Stimulated activated effector memory CD8-positive, alpha-beta T cell treated with anti-CD3 and anti-CD28 coated beads, Interleukin-12 subunit alpha, Interleukin-12 subunit beta, amount 100 ng/mL, for 72 hours (primary cell): ENCODE data around the gene RAB3IL1.

Source experiments
- ATAC-seq: fragments of 150-1000 bp; cut with Tn5 transposase; 2 replicates; pipeline ENCODE4 v1.10.0; 2021
- DNase-seq, 2 donors: peaks; one replicate each; pipeline ENCODE4 v3.0.0; 2021 to 2022; ENCODE audit warnings: low spot score in 2 of 2
- H3K27ac Mint-ChIP-seq: one replicate; pipeline ENCODE4 v1.8.0; 2022; ENCODE audit warnings: mild to moderate bottlenecking, mixed read lengths
- H3K36me3 Mint-ChIP-seq: one replicate; pipeline ENCODE4 v1.8.0; 2022; ENCODE audit warnings: mild to moderate bottlenecking, mixed read lengths
- H3K4me1 Mint-ChIP-seq: one replicate; pipeline ENCODE4 v1.8.0; 2022; ENCODE audit warnings: mixed read lengths
- H3K4me3 Mint-ChIP-seq: one replicate; pipeline ENCODE4 v1.8.0; 2022; ENCODE audit warnings: mild to moderate bottlenecking, mixed read lengths
- H3K9me3 Mint-ChIP-seq: one replicate; pipeline ENCODE4 v1.8.0; 2022; ENCODE audit warnings: mixed read lengths

RAB3IL1 gene

DNA sequence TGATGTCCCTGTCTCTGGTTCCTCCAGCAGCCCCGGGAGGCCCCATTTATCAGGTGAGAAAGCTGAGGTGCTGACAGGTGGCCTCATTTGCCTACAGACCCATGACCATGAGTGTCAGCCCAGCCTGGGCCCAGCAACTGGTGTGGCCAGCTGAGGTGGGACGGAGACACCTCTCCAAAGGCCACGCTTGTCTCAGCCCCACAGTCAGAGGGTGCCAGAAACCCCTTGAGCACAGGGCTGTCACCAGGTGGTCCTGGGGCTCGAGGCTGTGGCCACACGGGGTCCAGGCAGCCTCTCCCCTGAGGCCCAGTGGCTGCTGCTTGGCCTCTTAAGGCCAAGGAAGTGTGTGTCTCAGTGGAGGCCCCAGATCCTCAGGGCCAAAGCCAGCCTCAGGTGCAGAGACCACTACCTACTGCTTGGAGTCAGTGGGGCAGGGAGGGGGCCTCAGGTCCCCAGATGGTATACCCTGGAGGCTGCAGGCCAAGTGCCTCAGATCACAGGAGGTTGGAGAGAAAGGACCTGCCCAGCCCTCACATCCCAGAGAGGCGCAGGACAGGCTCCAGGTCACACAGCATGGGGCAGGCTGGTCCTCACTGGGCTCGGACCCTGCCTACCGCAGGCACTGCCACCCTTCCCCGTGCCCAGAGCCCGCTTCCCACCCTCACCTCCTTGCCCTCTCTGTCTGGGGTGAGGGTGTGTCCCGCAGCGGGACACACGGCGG lies 11.4 kb downstream of the RAB3IL1 start:
- H3K9me3 Mint-ChIP-seq: no peaks in the 10 kb centered on the region
- H3K4me1 Mint-ChIP-seq: no peaks in the 10 kb centered on the region
- no peak overlapping the region for H3K27ac Mint-ChIP-seq
- no peak for ATAC-seq
- no peaks in the 10 kb centered on the region for H3K36me3 Mint-ChIP-seq
- no peak for DNase-seq
- no peak overlapping the region for H3K4me3 Mint-ChIP-seq

DNA sequence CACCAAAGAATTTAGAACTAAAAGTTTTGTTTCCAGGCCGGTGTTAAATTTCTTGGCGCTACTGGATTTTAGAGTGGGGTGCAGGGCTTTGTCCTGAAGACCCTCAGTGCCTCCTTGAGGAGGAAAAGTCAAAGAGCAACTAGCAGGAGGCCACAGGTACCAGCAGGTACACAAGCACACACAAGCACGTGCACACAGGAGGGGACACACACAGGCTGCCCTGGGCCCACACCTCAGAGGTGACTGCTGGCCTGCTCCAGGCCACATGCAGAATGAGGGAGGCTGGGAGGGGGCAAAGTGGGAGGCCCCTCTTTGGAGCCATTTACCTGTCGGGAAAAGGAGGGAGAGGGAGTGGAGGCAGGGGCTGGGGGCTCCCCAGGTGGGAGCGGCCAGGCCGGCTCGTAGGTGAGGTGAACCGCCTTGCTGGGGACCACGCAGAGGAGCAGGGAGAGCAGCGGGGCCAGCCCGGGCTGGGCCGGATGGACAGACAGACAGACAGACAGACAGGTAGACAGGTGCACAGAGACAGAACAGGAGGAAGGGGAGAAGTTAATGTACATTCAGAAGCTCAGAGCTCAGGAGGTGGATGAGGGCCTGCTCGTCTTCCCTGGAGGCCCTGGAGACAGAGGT lies 12.2 kb downstream of the RAB3IL1 start:
- Mint-ChIP-seq H3K27ac (no peak overlapping the region), H3K36me3 (no peaks in the 10 kb centered on the region), H3K4me3 (no peak overlapping the region), H3K4me1 (no peaks in the 10 kb centered on the region), H3K9me3 (no peaks in the 10 kb centered on the region)
- DNase-seq: no peak
- ATAC-seq: no peak

DNA sequence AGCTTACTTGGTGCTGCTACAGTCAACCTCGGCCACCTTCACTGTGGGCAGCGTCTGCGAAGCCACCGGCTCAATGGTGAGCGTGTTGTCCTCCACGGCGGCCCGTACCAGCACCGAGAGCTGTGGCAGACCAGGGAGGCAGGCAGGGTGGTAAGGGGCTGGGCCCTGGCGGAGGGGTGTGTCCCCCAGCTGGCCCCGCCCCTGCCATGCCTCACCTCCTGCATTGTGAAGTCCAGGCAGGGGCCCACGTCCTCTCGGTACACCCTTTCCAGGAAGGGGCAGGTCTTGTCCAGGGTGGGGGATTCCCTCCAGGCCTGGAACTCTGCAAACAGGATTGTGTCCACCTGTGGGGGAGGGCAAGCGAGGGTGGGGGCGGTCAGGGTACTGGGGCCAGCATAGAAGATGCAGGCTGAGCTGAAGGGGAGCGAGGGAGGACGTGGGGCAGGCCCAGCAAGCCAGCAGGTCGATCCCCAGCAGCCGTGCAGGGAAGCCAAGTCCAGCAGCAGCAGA lies 12.8 kb downstream of the RAB3IL1 start:
- Mint-ChIP-seq H3K27ac (no peak overlapping the region), H3K9me3 (no peaks in the 10 kb centered on the region), H3K36me3 (no peaks in the 10 kb centered on the region), H3K4me1 (peaks cover under 1% of the 10 kb centered on the region), H3K4me3 (no peak overlapping the region)
- ATAC-seq (peak; percentile 54), DNase-seq (no peak)

DNA sequence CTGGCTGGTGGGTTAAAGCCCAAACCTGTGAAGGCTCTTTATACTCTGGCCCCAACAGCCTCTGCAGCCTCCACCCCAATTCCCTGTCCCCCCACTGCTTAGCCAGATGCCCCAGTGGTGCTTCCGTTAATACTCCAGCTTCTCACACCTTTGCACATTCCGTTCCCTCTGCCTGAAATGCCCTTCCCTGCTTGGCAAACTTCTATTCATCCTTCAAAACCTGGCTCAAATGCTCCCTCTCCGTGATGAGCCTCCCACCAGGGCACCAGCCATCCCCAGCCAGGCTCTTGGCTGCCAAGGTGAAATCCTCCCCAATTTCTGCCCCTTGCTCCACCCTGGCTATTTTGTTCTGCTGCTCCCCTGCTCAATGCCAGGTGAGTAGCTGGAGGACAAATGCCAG lies 13.5 kb downstream of the RAB3IL1 start:
- DNase-seq (no peak), ATAC-seq (no peak)
- no peak overlapping the region for H3K4me3 Mint-ChIP-seq
- H3K4me1 Mint-ChIP-seq: peaks cover 8% of the 10 kb centered on the region
- peaks cover 7% of the 10 kb centered on the region for H3K36me3 Mint-ChIP-seq
- H3K27ac Mint-ChIP-seq: no peak overlapping the region
- no peaks in the 10 kb centered on the region for H3K9me3 Mint-ChIP-seq

DNA sequence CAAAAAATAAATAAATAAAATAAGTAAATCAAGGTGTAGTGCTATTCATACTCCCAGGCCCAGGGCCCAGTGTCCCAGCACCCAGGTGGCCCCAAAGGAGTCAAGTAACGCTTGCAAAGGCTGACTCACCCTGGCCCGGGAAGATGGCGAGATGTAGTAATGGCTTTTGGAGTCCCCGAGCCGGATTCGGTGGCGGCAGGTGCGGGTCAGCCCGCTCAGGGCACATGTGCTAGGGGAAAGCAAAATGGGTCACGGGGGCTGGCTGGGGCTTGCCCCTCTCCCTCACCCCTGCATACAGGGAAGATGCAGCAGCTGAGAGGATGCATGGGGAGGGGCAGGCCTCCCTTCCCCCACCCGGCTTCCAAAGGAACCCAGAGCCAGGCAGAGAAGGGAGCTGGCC lies 15.1 kb downstream of the RAB3IL1 start:
- H3K36me3 Mint-ChIP-seq: peaks cover 12% of the 10 kb centered on the region
- DNase-seq: no peak
- H3K27ac Mint-ChIP-seq: no peak overlapping the region
- H3K9me3 Mint-ChIP-seq: no peaks in the 10 kb centered on the region
- ATAC-seq: no peak
- peaks cover 8% of the 10 kb centered on the region for H3K4me1 Mint-ChIP-seq
- no peak overlapping the region for H3K4me3 Mint-ChIP-seq

DNA sequence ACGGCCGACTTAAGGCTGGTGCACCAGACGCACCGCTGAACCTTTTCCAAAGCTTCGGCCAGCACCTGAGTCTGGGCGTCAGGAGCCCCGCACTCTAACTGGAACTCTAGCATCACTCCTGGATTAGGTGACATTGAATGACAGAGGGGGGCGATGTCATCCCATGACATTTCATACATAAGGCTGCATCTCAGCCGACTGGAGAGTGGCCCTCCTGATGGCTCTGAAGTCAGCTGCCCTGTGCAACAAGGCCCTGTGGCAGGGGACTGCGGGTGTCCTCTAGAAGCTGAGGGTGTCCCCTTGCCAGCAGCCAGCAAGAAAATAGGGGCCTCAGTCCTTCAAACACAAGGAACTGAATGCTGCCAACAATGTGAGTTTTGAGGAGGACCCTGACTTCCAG lies 16.0 kb downstream of the RAB3IL1 start:
- Mint-ChIP-seq H3K4me3 (no peak overlapping the region), H3K36me3 (peaks cover 12% of the 10 kb centered on the region), H3K9me3 (no peaks in the 10 kb centered on the region), H3K27ac (no peak overlapping the region), H3K4me1 (peaks cover 8% of the 10 kb centered on the region)
- DNase-seq: no peak
- ATAC-seq: no peak

DNA sequence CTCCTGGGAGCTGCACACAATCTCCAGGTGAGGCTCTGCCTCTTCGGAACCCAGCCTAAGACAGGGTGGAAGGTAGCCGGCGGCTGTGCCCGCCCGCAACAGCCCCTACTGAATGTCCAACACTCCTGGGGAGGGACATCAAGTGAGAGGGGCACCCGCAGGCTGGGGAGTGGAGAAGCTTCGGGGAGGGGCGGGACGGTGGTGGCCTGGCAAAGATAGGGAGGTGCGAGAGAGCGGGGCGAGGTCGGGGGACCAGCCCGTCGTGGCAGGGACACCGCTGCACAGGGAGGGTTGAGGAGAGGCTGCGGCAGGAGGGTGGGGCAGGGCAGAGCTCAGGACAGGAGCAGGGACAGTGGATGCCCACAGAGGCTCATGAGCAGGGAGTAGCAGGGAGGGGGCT lies 17.1 kb downstream of the RAB3IL1 start:
- peak overlapping the region; percentile 64 for H3K27ac Mint-ChIP-seq

DNA sequence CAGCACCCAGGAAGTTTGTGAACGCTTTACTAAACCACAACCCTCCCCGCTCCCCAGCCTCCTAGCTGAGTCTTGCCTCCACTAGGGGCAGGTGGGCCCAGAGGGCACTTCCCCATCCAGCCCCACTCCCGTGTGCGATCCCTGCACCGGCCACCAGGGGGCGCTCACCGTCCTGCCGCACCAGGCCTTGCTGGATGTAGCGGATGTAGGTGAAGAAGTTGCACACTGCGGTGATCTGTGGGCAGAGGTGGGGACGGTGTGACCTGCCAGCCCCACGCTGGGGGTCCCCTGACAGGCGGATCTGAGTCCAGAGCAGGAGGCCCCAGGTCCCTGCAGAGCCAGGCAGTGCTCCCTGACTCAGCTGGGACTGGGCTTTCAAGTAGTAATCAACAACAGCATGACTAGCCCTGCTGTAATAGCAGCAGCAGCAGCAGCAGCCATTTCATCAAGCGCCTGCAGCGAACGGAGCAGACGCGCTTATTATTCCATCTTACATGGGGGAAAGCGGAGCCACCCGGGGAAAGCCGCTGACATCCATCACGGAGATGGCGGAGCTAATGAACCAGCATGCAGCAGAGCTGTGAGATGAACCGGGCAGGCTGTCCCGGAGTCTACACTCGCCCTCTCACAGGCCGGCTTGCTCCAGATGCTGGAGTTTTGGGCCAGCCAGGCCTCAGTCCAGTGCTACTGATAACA lies 18.1 kb downstream of the RAB3IL1 start:
- peak; percentile 84 for ATAC-seq
- DNase-seq: peak; percentile 96 to 98
- Mint-ChIP-seq H3K9me3 (no peaks in the 10 kb centered on the region), H3K4me3 (no peak overlapping the region), H3K4me1 (peaks cover 8% of the 10 kb centered on the region), H3K36me3 (peaks cover 12% of the 10 kb centered on the region), H3K27ac (peak overlapping the region; percentile 83)

More for the DNA sequence above, 17.1 kb downstream of the RAB3IL1 start:
- no peak for ATAC-seq
- H3K36me3 Mint-ChIP-seq: peaks cover 12% of the 10 kb centered on the region
- H3K4me3 Mint-ChIP-seq: no peak overlapping the region
- H3K9me3 Mint-ChIP-seq: no peaks in the 10 kb centered on the region
- no peak for DNase-seq
- H3K4me1 Mint-ChIP-seq: peaks cover 8% of the 10 kb centered on the region

DNA sequence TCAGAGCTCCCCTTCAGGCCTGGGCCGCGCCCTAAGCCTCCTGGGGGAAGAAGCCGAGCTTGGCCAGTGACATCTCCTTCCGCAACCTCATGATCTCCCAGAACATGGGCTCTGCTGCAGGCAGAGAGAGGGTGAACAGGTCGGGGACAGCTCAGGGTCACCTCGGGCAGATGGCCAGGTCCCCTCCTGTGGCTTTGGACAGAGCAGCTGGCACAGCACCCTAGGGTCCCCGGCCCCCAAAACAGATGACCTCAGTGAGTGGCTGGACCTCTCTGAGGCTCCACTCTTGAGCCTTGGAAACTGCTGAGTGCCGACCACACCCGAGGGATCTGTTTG lies 19.2 kb downstream of the RAB3IL1 start:
- Mint-ChIP-seq H3K27ac (no peak overlapping the region), H3K4me1 (peaks cover 8% of the 10 kb centered on the region), H3K4me3 (no peak overlapping the region), H3K36me3 (peaks cover 12% of the 10 kb centered on the region), H3K9me3 (no peaks in the 10 kb centered on the region)
- ATAC-seq (no peak), DNase-seq (no peak)

DNA sequence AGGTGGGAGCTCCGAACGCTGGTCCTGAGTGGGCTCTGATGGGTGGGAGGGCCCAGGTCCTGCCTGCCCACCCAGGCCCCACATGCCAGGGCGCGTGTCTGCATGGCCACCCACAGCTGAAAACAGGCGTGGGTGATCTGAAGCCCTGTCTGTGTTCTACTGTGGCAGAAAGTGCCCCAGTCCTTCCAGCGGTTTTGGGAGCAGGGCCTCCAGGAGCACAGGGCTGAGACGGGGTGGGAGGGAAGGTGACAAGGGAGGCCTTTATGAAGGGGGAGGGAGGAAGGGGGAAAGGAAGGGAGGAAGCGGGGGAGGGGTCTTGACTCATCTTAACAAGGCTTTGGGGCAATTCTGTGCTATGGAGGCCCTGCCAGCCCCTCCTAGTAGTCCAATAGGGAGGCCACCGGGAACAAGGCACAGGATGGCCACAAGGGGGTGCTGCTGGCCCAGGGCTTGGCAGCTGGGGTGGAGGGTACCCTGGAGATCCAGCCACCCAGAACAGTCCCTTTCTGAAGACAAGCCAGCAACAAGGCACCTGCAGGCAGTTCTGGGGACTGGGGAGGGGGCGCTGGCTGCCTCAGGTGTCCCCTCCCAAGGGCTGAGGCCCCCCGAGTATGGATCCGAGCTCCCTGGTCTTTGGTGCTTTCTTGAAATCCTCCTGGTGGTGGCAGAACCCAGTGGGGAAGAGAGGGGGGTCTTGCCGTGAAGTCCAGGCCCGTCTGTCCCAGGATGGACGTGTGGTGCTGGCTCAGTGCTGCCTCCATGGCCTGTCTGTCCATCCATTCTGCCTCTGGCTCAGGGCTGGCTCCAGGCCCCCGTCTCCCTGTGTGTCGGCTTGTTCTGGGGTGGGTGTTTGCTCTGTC lies 19.7 kb downstream of the RAB3IL1 start:
- Mint-ChIP-seq H3K9me3 (no peaks in the 10 kb centered on the region), H3K4me1 (peaks cover 8% of the 10 kb centered on the region), H3K36me3 (peaks cover 12% of the 10 kb centered on the region), H3K4me3 (no peak overlapping the region), H3K27ac (no peak overlapping the region)
- ATAC-seq: peak; percentile 64
- DNase-seq: peak; percentile 80 to 89

DNA sequence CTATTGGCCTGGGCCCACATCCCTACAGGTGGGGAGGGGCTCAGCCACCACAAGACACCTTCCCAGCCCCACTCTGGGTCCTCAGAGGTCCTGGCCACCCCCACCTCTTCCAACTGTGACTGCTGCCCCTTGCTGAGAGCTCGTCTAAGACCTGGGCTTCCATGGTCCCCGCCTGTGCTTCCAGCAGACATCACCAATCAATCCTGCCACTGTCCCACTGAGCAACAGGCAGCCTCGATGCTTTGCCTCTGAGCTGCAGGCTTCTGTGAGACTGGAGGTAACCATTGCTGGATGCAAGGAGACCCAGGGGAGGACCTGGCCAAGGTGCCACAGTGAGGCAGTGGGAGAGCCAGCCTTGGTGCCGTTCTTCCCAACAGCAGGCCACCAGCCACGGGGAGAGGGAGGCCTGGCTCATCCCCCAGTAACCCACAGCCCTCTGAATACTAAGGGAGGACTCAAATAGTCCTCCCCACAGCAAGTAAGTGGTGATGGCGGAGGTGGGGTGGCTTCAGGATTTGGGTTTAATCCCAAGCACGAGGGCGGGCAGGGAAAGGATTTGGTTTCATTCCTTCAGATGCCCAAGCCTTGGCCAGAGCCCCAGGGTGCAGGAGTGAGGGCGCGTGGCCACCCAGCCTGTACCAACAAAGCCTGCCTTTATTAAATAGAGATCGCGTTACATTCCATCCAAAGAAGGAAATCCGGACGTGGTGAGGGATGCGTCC lies 20.5 kb downstream of the RAB3IL1 start:
- ATAC-seq: no peak
- no peaks in the 10 kb centered on the region for H3K9me3 Mint-ChIP-seq
- peak overlapping the region; percentile 89 for H3K27ac Mint-ChIP-seq
- H3K36me3 Mint-ChIP-seq: peaks cover 12% of the 10 kb centered on the region
- peaks cover 8% of the 10 kb centered on the region for H3K4me1 Mint-ChIP-seq
- H3K4me3 Mint-ChIP-seq: no peak overlapping the region
- DNase-seq: no peak

DNA sequence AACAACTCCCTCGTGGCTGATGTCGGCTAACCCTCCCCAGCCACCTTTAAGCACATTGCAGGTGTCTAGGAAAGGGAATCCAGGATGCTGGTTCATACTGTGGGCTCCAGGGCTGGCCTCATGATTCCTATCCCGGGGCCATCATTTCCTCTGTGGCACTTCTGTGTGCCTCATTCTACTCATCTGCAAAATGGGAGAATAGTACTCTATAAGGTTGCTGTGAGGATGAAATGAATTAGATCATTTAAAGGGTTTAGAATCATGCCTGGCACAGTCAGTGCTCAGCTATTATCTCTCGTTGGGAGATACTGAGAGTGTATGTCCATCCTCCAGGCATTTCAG lies 21.7 kb downstream of the RAB3IL1 start:
- no peak overlapping the region for H3K4me3 Mint-ChIP-seq
- no peaks in the 10 kb centered on the region for H3K9me3 Mint-ChIP-seq
- no peak overlapping the region for H3K27ac Mint-ChIP-seq

DNA sequence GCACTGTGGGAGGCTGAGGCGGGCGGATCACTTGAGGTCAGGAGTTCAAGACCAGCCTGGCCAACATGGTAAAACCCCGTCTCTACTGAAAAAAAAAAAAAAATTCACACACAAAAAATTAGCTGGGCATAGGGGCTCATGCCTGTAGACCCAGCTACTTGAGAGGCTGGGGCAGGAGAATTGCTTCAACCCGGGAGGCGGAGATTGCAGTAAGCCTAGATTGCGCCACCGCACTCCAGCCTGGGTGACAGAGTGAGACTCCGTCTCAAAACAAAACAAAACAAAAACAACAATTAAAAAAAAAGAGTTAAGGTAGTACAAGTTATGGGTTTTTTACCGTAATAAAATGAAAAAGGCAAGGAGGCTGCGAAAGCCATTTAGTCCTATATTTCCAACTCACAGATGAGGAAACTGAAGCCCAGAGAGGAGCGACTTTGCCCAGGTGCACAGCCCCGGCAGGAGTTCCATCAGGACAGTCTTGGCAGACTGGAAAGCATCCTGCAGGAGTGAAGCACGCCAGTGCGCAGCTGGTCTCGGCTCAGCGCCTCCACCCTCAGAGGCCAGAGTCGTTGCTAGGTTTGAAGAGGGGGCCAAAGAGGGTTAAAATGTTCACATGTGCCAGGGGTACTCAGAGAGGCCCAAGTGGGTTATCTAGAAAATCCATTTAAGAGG lies 22.2 kb downstream of the RAB3IL1 start:
- DNase-seq (no peak), ATAC-seq (no peak)
- Mint-ChIP-seq H3K36me3 (peaks cover 12% of the 10 kb centered on the region), H3K9me3 (no peaks in the 10 kb centered on the region), H3K27ac (no peak overlapping the region), H3K4me1 (peaks cover 18% of the 10 kb centered on the region), H3K4me3 (no peak overlapping the region)

More for the DNA sequence above, 21.7 kb downstream of the RAB3IL1 start:
- H3K4me1 Mint-ChIP-seq: peaks cover 13% of the 10 kb centered on the region
- no peak for ATAC-seq
- H3K36me3 Mint-ChIP-seq: peaks cover 12% of the 10 kb centered on the region
- no peak for DNase-seq

DNA sequence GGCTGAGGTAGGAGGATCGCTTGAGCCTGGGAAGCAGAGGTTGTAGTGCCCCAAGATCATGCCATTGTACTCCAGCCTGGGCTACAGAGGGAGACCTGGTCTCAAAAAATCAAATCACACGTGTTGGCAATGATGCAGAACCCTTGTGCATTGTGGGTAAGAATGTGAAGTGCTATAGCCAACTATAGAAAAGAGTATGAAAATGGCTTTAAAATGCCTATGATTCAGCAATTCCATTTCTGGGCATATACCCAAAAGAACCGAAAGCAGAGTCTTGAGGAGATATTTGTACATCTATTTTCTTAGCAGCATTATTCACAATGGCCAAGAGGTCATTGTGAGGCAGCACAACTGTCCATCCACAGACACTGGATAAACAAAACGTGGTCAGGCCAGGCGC lies 23.4 kb downstream of the RAB3IL1 start:
- H3K9me3 Mint-ChIP-seq: no peaks in the 10 kb centered on the region
- ATAC-seq: no peak
- H3K36me3 Mint-ChIP-seq: peaks cover 6% of the 10 kb centered on the region
- no peak for DNase-seq
- no peak overlapping the region for H3K27ac Mint-ChIP-seq
- peaks cover 13% of the 10 kb centered on the region for H3K4me1 Mint-ChIP-seq
- H3K4me3 Mint-ChIP-seq: no peak overlapping the region
